Measurements from ENCODE around the gene ST6GAL1.

GRCh38 chr3:186986816-186987215, 56.5 kb downstream of the ST6GAL1 start:
- TF ChIP-seq CTCF (conservative IDR thresholded peaks at IDR 0.05) (no peak), EZH2 (IDR thresholded peaks at IDR 0.05; ENCODE audit: low read depth) (no peak)

All from PC-9 (cell line).